WTC11 (cell line): ENCODE data around the gene NKD1.

Experiments used
- ATF3 ChIP-seq: sonication (generic); formaldehyde crosslinking; conservative IDR thresholded peaks from 2 replicates; pipeline ENCODE4 v1.8.1; 2022; ENCODE audit warnings: mild to moderate bottlenecking, missing genetic modification reagents
- CREB1 ChIP-seq: sonication (generic); formaldehyde crosslinking; IDR thresholded peaks from 2 replicates; pipeline ENCODE4 v1.8.0; 2023; ENCODE audit warnings: mild to moderate bottlenecking, missing genetic modification reagents
- CTCF ChIP-seq: fragments of 200-600 bp; IDR thresholded peaks from 2 replicates; pipeline ENCODE4 v1.8.0; 2022; ENCODE audit warnings: antibody characterized with exemption
- ETV6 ChIP-seq: sonication (generic); formaldehyde crosslinking; IDR thresholded peaks from 2 replicates; pipeline ENCODE4 v1.8.1; 2022; ENCODE audit warnings: mild to moderate bottlenecking, missing genetic modification reagents
- JUN ChIP-seq: sonication (generic); formaldehyde crosslinking; IDR thresholded peaks from 2 replicates; pipeline ENCODE4 v1.8.0; 2023; ENCODE audit warnings: mild to moderate bottlenecking, missing genetic modification reagents
- MAX ChIP-seq: sonication (generic); formaldehyde crosslinking; IDR thresholded peaks from 2 replicates; pipeline ENCODE4 v1.8.0; 2022; ENCODE audit warnings: mild to moderate bottlenecking, missing genetic modification reagents
- MLX ChIP-seq: sonication (generic); formaldehyde crosslinking; IDR thresholded peaks from 2 replicates; pipeline ENCODE4 v1.8.1; 2023; ENCODE audit warnings: mild to moderate bottlenecking, missing genetic modification reagents, moderate library complexity
- NFYB ChIP-seq: sonication (generic); formaldehyde crosslinking; conservative IDR thresholded peaks from 2 replicates; pipeline ENCODE4 v1.8.0; 2022; ENCODE audit warnings: low read depth, missing genetic modification reagents
- PREB ChIP-seq: sonication (generic); formaldehyde crosslinking; IDR thresholded peaks from 2 replicates; pipeline ENCODE4 v1.8.1; 2022; ENCODE audit warnings: mild to moderate bottlenecking, missing genetic modification reagents, moderate library complexity, borderline replicate concordance
- RELA ChIP-seq: sonication (generic); formaldehyde crosslinking; IDR thresholded peaks from 2 replicates; pipeline ENCODE4 v1.8.1; 2022; ENCODE audit warnings: missing genetic modification reagents, mild to moderate bottlenecking, borderline replicate concordance
- RORB ChIP-seq: fragments of 250-450 bp; sonication (Bioruptor Pico); IDR thresholded peaks from 2 replicates; pipeline ENCODE4 v1.9.0; 2021; ENCODE audit warnings: mild to moderate bottlenecking
- ZNF263 ChIP-seq: sonication (generic); formaldehyde crosslinking; IDR thresholded peaks from 2 replicates; pipeline ENCODE4 v1.8.1; 2022; ENCODE audit warnings: low read depth, mild to moderate bottlenecking, moderate library complexity, missing genetic modification reagents

GRCh38 chr16:50609471-50609870, 61.3 kb downstream of the NKD1 start:
- no peak for TF ChIP-seq CREB1 (CRISPR knock-in tag)
- no peak for TF ChIP-seq MAX (CRISPR knock-in tag)
- TF ChIP-seq JUN (CRISPR knock-in tag): no peak
- TF ChIP-seq ETV6 (CRISPR knock-in tag): no peak
- no peak for TF ChIP-seq NFYB
- TF ChIP-seq CTCF: no peak
- no peak for TF ChIP-seq RORB (CRISPR knock-in tag)
- TF ChIP-seq ATF3 (CRISPR knock-in tag): no peak
- TF ChIP-seq MLX (CRISPR knock-in tag): no peak
- TF ChIP-seq ZNF263 (CRISPR knock-in tag): no peak
- TF ChIP-seq PREB (CRISPR knock-in tag): no peak
- TF ChIP-seq RELA (CRISPR knock-in tag): no peak
